CD4-positive, CD25-positive, alpha-beta regulatory T cell (primary cell): Measurements from ENCODE around the gene FGD5. TPM values are rescaled to one million over a fixed set of nuclear protein-coding genes. Genes with fewer than 3 reads are reported as not detected.

Experiments
- ATAC-seq, 2 donors: fragments of 150-1000 bp; cut with Tn5 transposase; one replicate each; pipeline ENCODE4 v1.10.0; 2021; ENCODE audit warnings: low read depth in 2 of 2, moderate number of reproducible peaks in 2 of 2, moderate library complexity in 1 of 2
- DNase-seq, 3 donors: peaks; one replicate each; pipeline versions ENCODE4 v3.0.0 to v3.0.0-alpha.2; 2012 to 2022; ENCODE audit warnings: mixed read lengths in 1 of 3
- H3K27ac ChIP-seq: one replicate; pipeline ENCODE4 v1.7.0; 2013; ENCODE audit warnings: mild to moderate bottlenecking, low read length; ENCODE audit not compliant: insufficient read depth, poor library complexity, severe bottlenecking
- H3K27me3 ChIP-seq: one replicate; pipeline ENCODE4 v1.7.0; 2013; ENCODE audit warnings: low read length; ENCODE audit not compliant: control insufficient read depth, insufficient read depth
- H3K36me3 ChIP-seq: one replicate; pipeline ENCODE4 v1.7.0; 2013; ENCODE audit warnings: mild to moderate bottlenecking, low read length, moderate library complexity; ENCODE audit not compliant: control insufficient read depth, insufficient read depth
- H3K4me1 ChIP-seq: 2 replicates; pipeline ENCODE4 v1.7.0; 2013; ENCODE audit warnings: mild to moderate bottlenecking, low read length; ENCODE audit not compliant: insufficient read depth, control insufficient read depth, poor library complexity, severe bottlenecking
- H3K4me3 ChIP-seq: one replicate; pipeline ENCODE4 v1.7.0; 2013; ENCODE audit warnings: low read depth, mild to moderate bottlenecking, low read length, moderate library complexity
- H3K9me3 ChIP-seq, 2 experiments: 1 replicate in 1 of 2; 2 replicates in 1 of 2; pipeline ENCODE4 v1.7.0; 2013; ENCODE audit warnings: low read length in 2 of 2, mild to moderate bottlenecking in 1 of 2, moderate library complexity in 1 of 2; ENCODE audit not compliant: control insufficient read depth in 2 of 2
- H3K27ac Mint-ChIP-seq, 3 donors: one replicate each; pipeline ENCODE4 v1.8.0; 2020 to 2022; ENCODE audit warnings: mild to moderate bottlenecking in 3 of 3, mixed read lengths in 3 of 3, moderate library complexity in 2 of 3
- H3K27me3 Mint-ChIP-seq: one replicate; pipeline ENCODE4 v1.8.0; 2022; ENCODE audit warnings: mild to moderate bottlenecking, mixed read lengths
- H3K36me3 Mint-ChIP-seq: one replicate; pipeline ENCODE4 v1.8.0; 2020; ENCODE audit warnings: mixed read lengths
- H3K4me1 Mint-ChIP-seq, 4 donors: one replicate each; pipeline ENCODE4 v1.8.0; 2020 to 2022; ENCODE audit warnings: mixed read lengths in 4 of 4, mild to moderate bottlenecking in 1 of 4
- H3K4me3 Mint-ChIP-seq, 4 donors: one replicate each; pipeline ENCODE4 v1.8.0; 2020 to 2022; ENCODE audit warnings: mild to moderate bottlenecking in 4 of 4, mixed read lengths in 4 of 4, moderate library complexity in 3 of 4
- H3K9me3 Mint-ChIP-seq, 7 donors: one replicate each; pipeline ENCODE4 v1.8.0; 2020 to 2022; ENCODE audit warnings: mixed read lengths in 7 of 7, mild to moderate bottlenecking in 3 of 7, moderate library complexity in 2 of 7
- polyA plus RNA-seq, 4 donors: library from polyadenylated mRNA; unstranded; fragments of 300-500 nt; fragmentation: Illumina TruSeq; gene quantifications; one replicate each; pipeline ENCODE4 v1.2.3, GENCODE V29; 2021
- total RNA-seq: library from RNA; stranded (reverse); gene quantifications from one replicate; pipeline ENCODE4 v1.2.3, GENCODE V29; 2022

FGD5 gene
- total and polyA plus RNA-seq, 5 donors from 2014 or later = 0.13 to 0.79 TPM; not detected in 3

GRCh38 chr3:14913071-14913925, 94.5 kb downstream of the FGD5 start:
- Mint-ChIP-seq H3K4me1 (no peaks in the 10 kb centered on the region), H3K27ac (no peak overlapping the region), H3K36me3 (no peaks in the 10 kb centered on the region), H3K27me3 (peaks cover 27% of the 10 kb centered on the region), H3K4me3 (no peak overlapping the region), H3K9me3 (peaks cover 0 to 2% (median 0%) of the 10 kb centered on the region in 7 donors)
- H3K9me3 ChIP-seq = no peaks in the 10 kb centered on the region
- H3K4me1 ChIP-seq = no peaks in the 10 kb centered on the region
- DNase-seq (no peak), ATAC-seq (no peak)
- H3K27ac ChIP-seq = no peak overlapping the region
- H3K4me3 ChIP-seq = no peak overlapping the region
- H3K36me3 ChIP-seq = no peaks in the 10 kb centered on the region
- H3K27me3 ChIP-seq = no peaks in the 10 kb centered on the region

- no peak overlapping the region for H3K4me3 ChIP-seq
- DNase-seq = no peak
- Mint-ChIP-seq H3K4me1 (no peaks in the 10 kb centered on the region), H3K27me3 (peaks cover 27% of the 10 kb centered on the region), H3K36me3 (no peaks in the 10 kb centered on the region), H3K9me3 (peaks cover 0 to 2% (median 0%) of the 10 kb centered on the region in 7 donors), H3K27ac (no peak overlapping the region), H3K4me3 (no peak overlapping the region)
- no peaks in the 10 kb centered on the region for H3K9me3 ChIP-seq
- no peak for ATAC-seq
- H3K36me3 ChIP-seq = no peaks in the 10 kb centered on the region
- H3K4me1 ChIP-seq = no peaks in the 10 kb centered on the region
- no peak overlapping the region for H3K27ac ChIP-seq
- no peaks in the 10 kb centered on the region for H3K27me3 ChIP-seq
Measured at GRCh38 chr3:14913926-14914778, 95.4 kb downstream of the FGD5 start.

- Histone ChIP-seq H3K9me3 (no peaks in the 10 kb centered on the region), H3K36me3 (no peaks in the 10 kb centered on the region), H3K27me3 (no peaks in the 10 kb centered on the region), H3K4me3 (no peak overlapping the region), H3K4me1 (no peaks in the 10 kb centered on the region), H3K27ac (no peak overlapping the region)
- Mint-ChIP-seq H3K4me3 (no peak overlapping the region), H3K27me3 (peaks cover 27% of the 10 kb centered on the region), H3K27ac (no peak overlapping the region), H3K36me3 (no peaks in the 10 kb centered on the region), H3K9me3 (peaks cover 0 to 2% (median 0%) of the 10 kb centered on the region in 7 donors), H3K4me1 (no peaks in the 10 kb centered on the region)
- DNase-seq = no peak
- no peak for ATAC-seq
Measured at GRCh38 chr3:14914779-14915117, 96.0 kb downstream of the FGD5 start.

GRCh38 chr3:14915636-14916222, 97.0 kb downstream of the FGD5 start:
- Histone ChIP-seq H3K36me3 (no peaks in the 10 kb centered on the region), H3K27me3 (no peaks in the 10 kb centered on the region), H3K4me3 (no peak overlapping the region), H3K9me3 (no peaks in the 10 kb centered on the region), H3K27ac (no peak overlapping the region), H3K4me1 (no peaks in the 10 kb centered on the region)
- Mint-ChIP-seq H3K4me1 (no peaks in the 10 kb centered on the region), H3K36me3 (no peaks in the 10 kb centered on the region), H3K27me3 (peaks cover 22% of the 10 kb centered on the region), H3K9me3 (peaks cover 0 to 2% (median 0%) of the 10 kb centered on the region in 7 donors), H3K4me3 (no peak overlapping the region), H3K27ac (no peak overlapping the region)
- ATAC-seq (no peak), DNase-seq (no peak)

- H3K9me3 Mint-ChIP-seq = peaks cover 0 to 2% (median 0%) of the 10 kb centered on the region in 7 donors
- Histone ChIP-seq H3K27ac (no peak overlapping the region), H3K4me3 (no peak overlapping the region), H3K36me3 (no peaks in the 10 kb centered on the region), H3K9me3 (no peaks in the 10 kb centered on the region), H3K27me3 (no peaks in the 10 kb centered on the region), H3K4me1 (no peaks in the 10 kb centered on the region)
- no peak for DNase-seq
- no peak overlapping the region for H3K4me3 Mint-ChIP-seq
- no peaks in the 10 kb centered on the region for H3K36me3 Mint-ChIP-seq
- H3K4me1 Mint-ChIP-seq = no peaks in the 10 kb centered on the region
- ATAC-seq = no peak
- no peak overlapping the region for H3K27ac Mint-ChIP-seq
- H3K27me3 Mint-ChIP-seq = peaks cover 12% of the 10 kb centered on the region
Measured at GRCh38 chr3:14918356-14918860, 99.6 kb downstream of the FGD5 start.

- Mint-ChIP-seq H3K4me3 (no peak overlapping the region), H3K9me3 (peaks cover 0 to 2% (median 0%) of the 10 kb centered on the region in 7 donors), H3K4me1 (peaks cover 0 to 2% (median 0%) of the 10 kb centered on the region in 4 donors), H3K36me3 (no peaks in the 10 kb centered on the region), H3K27me3 (no peaks in the 10 kb centered on the region), H3K27ac (no peak overlapping the region)
- H3K27me3 ChIP-seq = no peaks in the 10 kb centered on the region
- no peak for DNase-seq
- no peak for ATAC-seq
- H3K9me3 ChIP-seq = no peaks in the 10 kb centered on the region
- H3K4me3 ChIP-seq = no peak overlapping the region
- H3K27ac ChIP-seq = no peak overlapping the region
- no peaks in the 10 kb centered on the region for H3K36me3 ChIP-seq
- no peaks in the 10 kb centered on the region for H3K4me1 ChIP-seq
Measured at GRCh38 chr3:14920536-14920935, 101.8 kb downstream of the FGD5 start.

GRCh38 chr3:14921034-14921616, 102.4 kb downstream of the FGD5 start:
- Histone ChIP-seq H3K27ac (no peak overlapping the region), H3K9me3 (no peaks in the 10 kb centered on the region), H3K4me3 (no peak overlapping the region), H3K27me3 (no peaks in the 10 kb centered on the region), H3K36me3 (no peaks in the 10 kb centered on the region), H3K4me1 (no peaks in the 10 kb centered on the region)
- H3K9me3 Mint-ChIP-seq = peaks cover 0 to 2% (median 0%) of the 10 kb centered on the region in 7 donors
- peaks cover 0 to 2% (median 0%) of the 10 kb centered on the region in 4 donors for H3K4me1 Mint-ChIP-seq
- no peaks in the 10 kb centered on the region for H3K36me3 Mint-ChIP-seq
- H3K27ac Mint-ChIP-seq = no peak overlapping the region
- DNase-seq = peak; percentile 62 to 82 (median 77)
- ATAC-seq = peak; percentile 89 to 93
- no peak overlapping the region for H3K4me3 Mint-ChIP-seq
- H3K27me3 Mint-ChIP-seq = no peaks in the 10 kb centered on the region
